GM18499 (cell line): Measurements from ENCODE around the gene ZNF598.

ENCODE experiments used
- ATAC-seq: cut with Tn5 transposase; IDR thresholded peaks from one replicate; pipeline ENCODE4 v1.9.1; 2021; ENCODE audit warnings: moderate number of reproducible peaks; ENCODE audit not compliant: insufficient read depth, unreplicated experiment

Gene ZNF598

DNA sequence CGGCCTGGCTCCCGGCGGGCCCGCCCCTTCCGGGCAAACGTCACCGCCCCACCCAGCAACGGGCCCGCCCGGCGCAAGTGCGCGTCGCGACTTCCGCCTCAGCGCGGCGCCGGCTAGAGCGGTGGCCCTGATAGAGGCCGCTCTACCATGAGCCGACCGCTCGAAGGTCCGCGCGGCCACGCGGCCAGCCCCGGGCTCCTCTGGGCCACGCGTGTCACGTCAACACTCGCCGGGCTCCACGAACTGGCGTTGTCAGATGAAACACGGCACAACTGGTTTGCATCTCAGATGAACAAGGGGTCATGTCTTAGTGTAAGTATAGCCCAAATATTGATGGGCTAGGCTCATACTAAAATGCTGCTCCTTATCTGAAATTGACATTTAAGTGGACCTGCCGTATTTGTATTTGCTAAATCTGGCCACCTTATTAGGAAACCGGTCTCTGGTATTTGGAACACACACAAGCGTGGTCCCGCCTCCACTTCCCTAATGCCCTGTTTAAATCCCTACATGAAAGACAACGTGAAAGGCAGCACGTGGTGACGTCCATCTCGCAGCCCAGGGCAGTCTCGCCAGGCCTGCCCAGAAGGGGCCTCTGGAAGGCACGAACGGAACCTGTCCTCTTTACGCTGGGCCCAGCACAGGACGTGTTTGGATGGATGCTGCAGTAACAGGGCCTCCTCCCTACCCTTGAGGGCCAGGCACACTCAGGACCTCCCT lies at the start of gene ZNF598:
Gene ZNF598 (minus strand): TSS at position 31 of the 720 bp plus-strand sequence.
- ATAC-seq = no peak

GRCh38 chr16:2058872-2059271 lies 49.3 kb upstream of the ZNF598 start:
- no peak for ATAC-seq

DNA sequence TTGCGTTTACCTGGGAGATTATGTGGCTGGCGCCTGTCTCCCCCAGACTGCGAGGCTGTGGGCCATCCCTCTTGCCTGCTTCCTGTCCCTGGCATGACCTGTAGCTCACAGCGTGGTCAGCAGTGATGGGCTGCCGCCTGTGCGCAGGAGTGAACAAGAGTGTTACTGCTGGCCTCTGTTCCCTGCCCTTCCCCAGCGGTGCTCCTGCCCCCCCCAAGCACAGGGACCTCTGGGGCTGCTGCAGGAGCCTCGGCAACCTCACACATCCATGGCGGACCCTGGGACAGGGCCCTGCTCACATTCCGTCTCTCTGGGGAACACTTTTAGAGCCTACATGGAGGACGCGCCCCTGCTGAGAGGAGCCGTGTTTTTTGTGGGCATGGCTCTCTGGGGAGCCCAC lies 48.8 kb upstream of the ZNF598 start:
- ATAC-seq = no peak

- no peak for ATAC-seq
Measured at GRCh38 chr16:2057438-2057837, 47.8 kb upstream of the ZNF598 start.

DNA sequence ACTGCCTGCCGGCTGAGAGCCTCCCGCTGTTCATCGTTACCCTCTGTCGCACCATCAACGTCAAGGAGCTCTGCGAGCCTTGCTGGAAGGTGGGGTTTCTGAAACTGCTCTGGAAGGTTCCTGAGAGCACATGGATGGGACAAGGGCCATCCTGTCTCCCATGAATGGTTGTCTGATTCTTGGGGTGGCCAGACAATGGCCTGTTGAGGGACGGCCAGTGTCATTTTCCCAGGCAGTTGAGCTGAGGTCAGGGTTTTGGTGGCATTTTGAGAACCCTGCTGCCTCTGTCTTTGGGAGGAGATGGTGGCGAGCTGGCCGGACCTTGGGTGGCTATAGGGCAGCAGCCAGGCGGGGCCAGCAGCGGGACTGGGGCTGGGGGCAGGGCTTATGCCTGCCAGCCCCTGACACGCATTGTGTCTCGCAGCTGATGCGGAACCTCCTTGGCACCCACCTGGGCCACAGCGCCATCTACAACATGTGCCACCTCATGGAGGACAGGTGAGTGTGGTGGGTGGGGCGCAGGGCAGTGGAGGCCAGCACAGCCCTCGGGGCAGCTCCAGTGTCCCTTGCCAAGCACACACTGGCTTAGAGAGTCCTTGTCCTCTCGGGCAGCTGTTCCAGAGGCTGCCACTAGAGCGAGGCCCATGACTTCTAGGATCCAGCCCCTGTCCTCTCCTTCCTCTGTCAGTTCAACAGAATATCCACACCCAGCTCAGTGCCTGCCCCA lies 47.2 kb upstream of the ZNF598 start:
- ATAC-seq = no peak

DNA sequence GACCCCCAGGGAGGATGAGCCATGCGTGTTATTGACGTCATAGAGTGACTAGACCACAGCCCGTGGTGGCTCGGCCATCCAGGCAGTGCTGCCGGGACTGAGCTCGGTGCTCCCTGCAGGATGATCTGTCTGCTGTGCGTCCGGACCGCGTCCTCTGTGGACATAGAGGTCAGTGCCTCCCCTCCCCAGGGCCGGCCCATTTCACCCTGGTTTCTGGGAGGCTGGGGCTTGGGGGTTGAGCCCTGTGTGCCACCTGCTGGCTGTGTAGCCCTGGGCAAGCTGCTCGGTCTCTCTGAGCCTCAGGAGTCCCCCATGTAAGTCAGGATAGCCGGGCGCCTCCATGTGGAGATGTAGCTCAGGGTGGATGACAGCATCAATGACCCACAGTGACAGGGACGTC lies 46.5 kb upstream of the ZNF598 start:
- ATAC-seq = no peak

DNA sequence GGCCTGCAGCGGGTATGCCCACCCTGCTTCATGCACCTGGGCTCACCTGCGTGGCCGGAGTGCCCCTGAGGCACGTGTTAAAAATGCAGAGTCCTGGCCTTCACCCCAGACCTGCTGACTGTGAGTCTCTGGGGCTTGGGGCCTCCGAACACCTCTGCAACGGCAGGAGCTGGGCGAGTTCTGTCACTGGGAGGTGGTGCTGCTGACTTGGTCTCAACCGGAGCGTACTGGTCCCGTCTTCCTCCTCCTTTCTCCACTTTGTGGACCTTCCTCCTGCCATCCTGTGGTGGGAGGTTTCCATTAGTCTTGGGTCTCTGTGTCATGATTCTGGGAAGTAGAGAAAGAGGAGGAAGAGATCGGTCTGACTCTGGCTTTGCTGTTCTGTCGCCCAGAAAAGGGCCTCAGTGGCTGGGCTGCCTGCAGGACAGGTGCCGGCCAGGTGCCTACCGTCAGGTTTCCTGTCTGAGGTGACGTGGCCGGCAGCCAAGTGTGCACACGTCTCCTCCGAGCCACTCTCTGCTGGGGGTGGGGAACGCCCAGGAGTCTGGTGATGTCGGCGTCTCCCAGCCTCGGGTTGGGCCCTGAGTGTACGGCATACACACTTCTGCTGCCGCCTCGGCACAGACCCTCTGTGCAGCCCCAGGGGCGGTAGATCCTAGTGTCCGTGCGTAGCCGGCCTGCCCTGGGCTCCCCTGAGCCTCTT lies 45.1 kb upstream of the ZNF598 start:
- no peak for ATAC-seq

- ATAC-seq = no peak
Measured at GRCh38 chr16:2053897-2054296, 44.3 kb upstream of the ZNF598 start.

DNA sequence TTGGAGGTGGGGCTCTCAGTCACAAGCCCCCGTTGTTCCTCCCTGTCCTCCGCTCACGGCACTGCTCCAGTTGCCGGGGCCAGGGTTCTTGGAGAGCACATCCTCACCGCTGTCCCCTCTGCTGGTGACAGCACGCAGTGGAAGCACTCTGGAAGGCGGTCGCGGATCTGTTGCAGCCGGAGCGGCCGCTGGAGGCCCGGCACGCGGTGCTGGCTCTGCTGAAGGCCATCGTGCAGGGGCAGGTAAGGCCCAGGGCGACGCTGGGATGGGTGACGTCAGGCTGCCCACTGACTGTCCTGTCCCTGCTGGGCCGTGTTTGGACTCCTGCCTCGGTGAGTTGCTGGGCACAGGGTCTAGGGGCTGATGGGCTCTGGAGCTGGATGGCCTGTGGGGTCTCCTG lies 43.6 kb upstream of the ZNF598 start:
- ATAC-seq = no peak

DNA sequence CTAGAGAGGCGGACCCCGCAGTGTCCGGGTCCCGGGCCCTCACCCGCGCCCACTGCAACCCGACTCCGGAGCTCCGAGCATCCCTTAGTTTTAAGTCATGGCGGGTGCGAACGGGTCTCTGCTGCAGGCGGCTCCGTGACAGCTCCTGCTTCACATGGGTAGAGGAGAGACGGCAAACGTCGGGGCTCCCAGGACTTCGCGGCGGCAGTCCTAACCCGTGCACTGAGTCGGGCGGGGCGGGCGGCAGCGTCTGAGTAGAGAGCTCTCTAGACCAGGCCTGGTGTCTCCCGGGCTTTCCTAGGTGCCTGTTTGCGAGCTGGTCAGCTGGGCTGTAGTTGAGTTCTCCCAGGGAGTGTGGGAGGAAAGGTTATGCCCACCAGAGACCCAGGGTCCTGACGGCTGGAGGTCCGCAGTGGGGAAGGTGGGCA lies 38.5 kb upstream of the ZNF598 start:
- ATAC-seq = no peak

- peak; percentile 80 for ATAC-seq
Measured at GRCh38 chr16:2047330-2048115, 37.9 kb upstream of the ZNF598 start, which contains the start of the genes NTHL1 and TSC2. Gene NTHL1 (minus strand): TSS chr16:2047834. CDS start chr16:2047823, 11 bp downstream. Gene TSC2 (plus strand): TSS chr16:2047985. CDS start chr16:2048616, 631 bp downstream.

GRCh38 chr16:2046893-2047329 lies 37.3 kb upstream of the ZNF598 start:
- ATAC-seq = no peak

DNA sequence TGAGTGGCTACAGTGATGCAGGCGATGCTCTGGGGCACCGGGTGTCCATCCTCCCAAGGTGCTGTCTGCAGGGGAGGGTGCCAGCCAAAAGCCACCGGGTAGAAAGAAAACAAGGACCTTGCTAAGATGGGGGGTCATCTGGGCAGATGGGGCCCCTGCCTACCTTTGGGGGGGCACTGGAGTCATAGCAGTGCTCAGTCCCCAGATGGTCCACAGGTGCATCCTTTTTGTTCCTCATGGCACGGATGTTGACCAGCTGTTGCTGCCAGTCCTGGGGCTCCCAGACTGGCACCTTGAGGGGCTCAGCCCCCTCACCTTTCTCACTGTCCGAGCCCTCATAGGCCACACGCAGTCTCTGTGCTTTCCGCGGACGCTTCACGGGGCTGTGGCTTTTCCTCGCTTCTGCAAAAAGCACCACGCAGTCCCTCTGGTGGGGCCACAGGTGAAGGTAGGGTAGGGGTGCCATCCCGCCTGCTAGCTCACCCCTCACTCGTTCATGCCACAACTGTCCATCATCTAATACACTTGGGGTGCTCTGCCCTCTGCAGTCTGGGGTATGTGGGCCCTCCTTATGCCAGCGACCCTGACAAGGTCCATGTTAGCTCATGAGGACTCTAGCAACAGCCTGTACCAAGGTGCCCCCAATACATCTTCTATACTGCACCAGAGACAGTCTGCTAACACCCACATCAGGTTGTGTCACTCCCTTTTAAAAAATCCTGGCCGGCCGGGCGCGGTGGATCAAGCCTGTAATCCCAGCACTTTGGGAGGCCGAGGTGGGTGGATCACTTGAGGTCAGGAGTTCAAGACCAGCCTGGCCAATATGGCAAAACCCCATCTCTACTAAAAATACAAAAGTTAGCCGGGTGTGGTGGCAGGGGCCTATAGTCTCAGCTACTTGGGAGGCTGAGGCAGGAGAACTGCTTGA lies 36.6 kb upstream of the ZNF598 start:
- ATAC-seq = no peak

DNA sequence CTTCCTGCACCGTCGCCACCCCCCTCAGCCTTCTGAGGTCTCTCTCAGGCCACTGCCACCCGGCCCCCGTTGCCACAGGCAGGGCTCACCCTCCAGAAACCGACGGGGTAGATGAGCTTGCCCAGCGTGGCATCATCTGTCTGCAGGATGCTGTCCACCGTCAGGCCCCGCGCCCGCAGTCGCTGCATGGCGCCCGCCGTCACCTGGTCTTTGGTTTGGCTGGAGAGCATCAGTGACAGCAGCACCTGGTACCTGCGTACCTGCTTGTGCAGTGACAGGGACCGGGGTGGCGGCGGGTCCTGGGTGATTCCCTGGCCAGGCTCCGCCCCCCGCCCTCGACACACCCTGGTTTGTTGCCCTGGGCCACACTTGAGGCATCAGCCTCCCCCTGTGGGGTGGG lies 34.9 kb upstream of the ZNF598 start:
- no peak for ATAC-seq

DNA sequence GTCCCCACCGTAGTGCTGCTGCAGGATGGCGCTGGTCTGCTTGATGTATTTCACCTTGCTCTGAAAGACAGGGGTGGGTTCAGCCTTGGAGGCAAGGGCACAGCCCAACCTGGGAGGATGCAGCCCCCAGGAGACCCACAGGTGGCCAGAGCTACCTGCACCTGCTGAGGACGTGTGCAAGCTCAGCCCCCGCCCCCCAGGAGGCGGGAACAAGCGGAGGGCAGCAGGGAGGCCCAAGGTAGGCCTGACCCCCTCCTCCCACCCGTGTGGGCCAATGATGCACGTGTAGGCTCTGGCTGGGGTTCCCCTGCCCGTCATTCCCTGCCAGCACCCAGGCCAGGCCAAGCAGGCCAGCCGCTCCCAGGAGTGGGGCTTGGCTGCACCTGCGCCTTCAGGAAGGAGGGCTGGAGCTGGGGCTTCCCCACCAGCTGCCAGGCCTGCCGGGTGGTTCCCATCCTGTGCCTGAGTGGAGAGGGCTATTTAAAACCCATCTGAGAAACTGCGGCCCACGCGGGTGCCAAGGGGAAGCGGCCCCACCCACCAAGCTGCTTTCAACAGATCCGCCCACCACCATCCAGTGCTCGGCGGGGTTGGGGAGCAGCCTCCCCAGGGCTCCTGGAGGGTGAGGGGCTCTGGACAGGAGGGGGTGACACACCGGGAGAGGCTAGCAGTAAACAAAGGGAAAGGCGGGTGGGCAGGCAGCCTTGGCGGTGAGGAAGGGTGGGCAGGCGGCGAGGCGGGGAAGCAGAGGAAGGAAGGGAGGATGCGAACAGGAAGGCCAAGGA lies 34.2 kb upstream of the ZNF598 start:
- no peak for ATAC-seq

DNA sequence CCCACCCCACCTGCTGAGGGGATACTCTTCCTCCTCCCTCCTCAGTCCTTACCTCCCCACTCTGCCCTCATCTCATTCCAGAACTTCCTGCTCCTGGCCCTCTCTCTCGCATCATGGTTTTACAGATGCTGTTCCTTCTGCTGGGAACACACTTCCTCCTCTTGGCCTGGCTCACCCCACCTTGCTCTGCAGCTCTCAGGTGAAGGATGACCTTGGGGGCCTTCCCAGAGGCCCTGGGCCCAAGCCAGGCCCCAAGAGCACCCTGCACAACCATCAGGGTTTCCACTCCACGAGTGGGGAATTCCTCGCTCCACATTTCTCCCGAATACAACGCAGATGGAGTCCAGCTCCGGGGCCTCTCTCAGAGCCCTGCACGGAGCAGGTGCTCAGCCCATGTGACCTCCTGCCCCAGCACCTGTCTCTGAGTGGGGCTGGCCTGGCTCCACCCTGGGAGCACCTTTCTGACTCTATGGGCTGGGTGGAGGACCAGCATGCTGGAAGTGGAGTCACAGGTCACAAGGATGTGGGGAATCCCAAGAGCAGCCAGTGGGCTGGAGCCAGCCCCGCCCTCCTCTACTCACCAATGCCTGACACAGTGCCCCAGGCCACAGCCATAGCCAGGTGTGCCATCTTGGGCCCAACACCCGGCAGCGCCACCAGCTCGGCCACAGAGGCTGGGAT lies 33.5 kb upstream of the ZNF598 start:
- ATAC-seq = no peak

DNA sequence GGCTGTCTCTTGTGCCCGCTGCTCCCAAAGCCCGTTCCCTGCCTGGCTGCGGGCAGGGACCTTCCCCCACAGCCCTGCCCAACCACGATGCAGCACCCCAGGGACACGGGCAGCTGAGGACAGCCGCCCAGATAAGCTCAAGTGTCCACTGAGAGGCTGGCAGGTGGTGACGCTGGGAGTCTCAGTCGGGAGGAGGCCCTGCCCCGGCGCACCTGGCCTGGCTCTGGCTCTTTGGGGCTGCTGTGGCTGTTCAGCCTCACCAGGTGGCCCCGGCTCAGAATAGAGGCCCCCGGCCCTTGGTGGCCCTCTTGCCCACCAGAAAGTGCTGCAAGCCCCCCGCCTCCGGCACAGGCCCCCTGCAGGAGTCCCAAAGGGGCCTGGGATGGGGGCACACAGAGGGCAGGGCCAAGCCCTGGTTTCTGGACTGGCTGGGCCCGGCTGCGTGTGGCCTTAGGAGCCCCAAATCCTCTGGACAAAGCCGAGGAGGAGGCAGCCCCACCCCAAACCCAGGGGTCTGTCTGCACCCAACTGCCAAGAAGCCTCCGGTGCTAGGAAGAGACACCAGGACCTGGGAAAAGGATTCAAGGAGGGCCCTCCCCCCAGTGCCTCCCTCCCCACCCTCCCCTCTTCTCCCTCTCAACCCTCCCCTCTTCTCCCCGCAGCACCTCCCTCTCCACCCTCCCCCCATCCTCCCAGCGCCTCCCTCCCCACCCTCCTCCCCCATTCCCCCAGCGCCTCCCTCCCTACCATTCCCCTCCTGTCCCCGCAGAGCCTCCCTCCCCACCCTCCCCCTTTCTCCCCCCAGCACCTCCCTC lies 32.8 kb upstream of the ZNF598 start:
- no peak for ATAC-seq
